Neural cell (in vitro differentiated cells): Measurements from ENCODE around the gene EXOC8.

Experiments used
- CTCF ChIP-seq: fragments of 450-650 bp; IDR thresholded peaks from 2 replicates; pipeline ENCODE4 v1.5.1; 2014; ENCODE audit warnings: antibody characterized with exemption, mild to moderate bottlenecking, moderate library complexity; ENCODE audit not compliant: poor library complexity, severe bottlenecking
- EP300 ChIP-seq: fragments of 450-650 bp; conservative IDR thresholded peaks from 2 replicates; pipeline ENCODE4 v1.6.1; 2014; ENCODE audit warnings: antibody characterized with exemption, mild to moderate bottlenecking, moderate library complexity; ENCODE audit not compliant: poor library complexity, severe bottlenecking
- EZH2 ChIP-seq: fragments of 200-600, 300-800 bp; shearing (Covaris generic), sonication (generic); IDR thresholded peaks from 2 replicates; pipeline ENCODE4 v1.6.1; 2014; ENCODE audit warnings: antibody characterized with exemption, low read length, borderline replicate concordance, mild to moderate bottlenecking; ENCODE audit not compliant: insufficient read depth, poor library complexity, severe bottlenecking
- MXI1 ChIP-seq: fragments of 450-650 bp; conservative IDR thresholded peaks from 2 replicates; pipeline ENCODE4 v1.6.1; 2014; ENCODE audit warnings: antibody characterized with exemption, mild to moderate bottlenecking; ENCODE audit not compliant: poor library complexity, severe bottlenecking
- POLR2AphosphoS5 ChIP-seq: IDR thresholded peaks from 2 replicates; pipeline ENCODE4 v1.6.1; 2012
- RAD21 ChIP-seq: fragments of 450-650 bp; conservative IDR thresholded peaks from 2 replicates; pipeline ENCODE4 v1.6.1; 2014; ENCODE audit warnings: antibody characterized with exemption, mild to moderate bottlenecking, moderate library complexity
- REST ChIP-seq: IDR thresholded peaks from 2 replicates; pipeline ENCODE4 v1.6.1; 2012; ENCODE audit warnings: borderline replicate concordance

GRCh38 chr1:231284441-231284840 lies 53.2 kb downstream of the EXOC8 start:
- TF ChIP-seq CTCF = no peak
- no peak for TF ChIP-seq EZH2
- TF ChIP-seq EP300 = no peak
- no peak for TF ChIP-seq REST
- TF ChIP-seq POLR2AphosphoS5 = no peak
- TF ChIP-seq RAD21 = no peak
- no peak for TF ChIP-seq MXI1
